ENCODE data around the gene ACIN1.

ACIN1 gene

DNA sequence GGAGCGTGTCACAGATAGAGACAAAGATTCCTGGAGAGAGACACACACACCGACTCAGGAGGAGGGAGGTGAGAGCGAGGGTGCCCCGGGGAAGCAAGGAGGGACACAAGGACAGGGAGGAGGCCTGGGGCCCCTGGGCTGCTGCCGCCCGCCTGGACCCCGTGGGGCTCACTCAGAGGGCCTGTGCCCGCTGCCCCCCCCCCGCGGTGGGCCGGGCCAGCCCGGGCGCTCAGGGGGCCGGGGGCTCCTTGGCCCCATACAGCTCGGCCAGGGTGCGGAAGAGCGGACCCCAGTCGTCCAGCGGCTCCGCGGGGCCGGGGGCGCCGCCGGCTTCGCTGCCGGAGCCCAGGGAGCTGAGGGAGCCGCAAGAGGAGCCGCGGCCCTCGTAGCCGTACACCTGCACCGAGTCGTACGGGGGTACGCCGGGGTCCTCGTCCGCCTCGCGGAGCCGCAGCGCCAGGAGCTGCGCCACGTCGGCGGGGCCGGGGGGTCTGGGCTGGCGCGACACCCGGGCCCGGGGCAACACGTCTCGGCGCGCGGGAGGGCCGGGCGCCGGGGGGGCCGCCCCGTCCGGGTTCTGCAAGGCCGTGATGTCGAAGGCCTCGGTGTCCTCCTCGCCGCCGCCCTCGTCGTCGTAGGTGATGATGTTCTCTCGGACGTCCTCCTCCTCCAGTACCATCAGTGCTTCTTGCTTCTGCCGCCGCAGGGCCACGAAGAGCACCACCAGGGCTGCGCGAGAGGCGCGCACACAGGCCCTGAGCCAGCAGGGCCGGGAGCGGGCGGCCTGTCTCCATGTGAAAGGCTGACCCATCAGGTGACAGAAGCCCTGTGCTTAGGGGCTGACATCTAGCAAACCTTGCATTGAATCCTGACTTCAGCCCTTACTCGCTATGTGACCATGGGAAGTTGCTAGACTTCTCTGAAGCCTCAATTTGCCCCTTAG lies 46.9 kb downstream of the ACIN1 start:
- Mint-ChIP-seq H3K4me3 (no peak overlapping the region), H3K27me3 (peaks cover 14% of the 10 kb centered on the region), H3K9me3 (no peaks in the 10 kb centered on the region), H3K4me1 (ENCODE audit: low read depth) (peaks cover 20% of the 10 kb centered on the region), H3K36me3 (ENCODE audit: low read depth) (no peaks in the 10 kb centered on the region), H3K27ac (peak overlapping the region; percentile 4)
- intact Hi-C loops (cut with micrococcal nuclease), result no loop called here

GRCh38 chr14:23047034-23047634 lies 47.8 kb downstream of the ACIN1 start:
- H3K36me3 Mint-ChIP-seq (ENCODE audit: low read depth), result no peaks in the 10 kb centered on the region
- H3K4me3 Mint-ChIP-seq, result no peak overlapping the region
- peaks cover 18% of the 10 kb centered on the region for H3K27me3 Mint-ChIP-seq
- intact Hi-C loops (cut with micrococcal nuclease), result no loop called here
- peak overlapping the region; percentile 4 for H3K27ac Mint-ChIP-seq
- peaks cover 20% of the 10 kb centered on the region for H3K4me1 Mint-ChIP-seq (ENCODE audit: low read depth)
- H3K9me3 Mint-ChIP-seq, result no peaks in the 10 kb centered on the region

DNA sequence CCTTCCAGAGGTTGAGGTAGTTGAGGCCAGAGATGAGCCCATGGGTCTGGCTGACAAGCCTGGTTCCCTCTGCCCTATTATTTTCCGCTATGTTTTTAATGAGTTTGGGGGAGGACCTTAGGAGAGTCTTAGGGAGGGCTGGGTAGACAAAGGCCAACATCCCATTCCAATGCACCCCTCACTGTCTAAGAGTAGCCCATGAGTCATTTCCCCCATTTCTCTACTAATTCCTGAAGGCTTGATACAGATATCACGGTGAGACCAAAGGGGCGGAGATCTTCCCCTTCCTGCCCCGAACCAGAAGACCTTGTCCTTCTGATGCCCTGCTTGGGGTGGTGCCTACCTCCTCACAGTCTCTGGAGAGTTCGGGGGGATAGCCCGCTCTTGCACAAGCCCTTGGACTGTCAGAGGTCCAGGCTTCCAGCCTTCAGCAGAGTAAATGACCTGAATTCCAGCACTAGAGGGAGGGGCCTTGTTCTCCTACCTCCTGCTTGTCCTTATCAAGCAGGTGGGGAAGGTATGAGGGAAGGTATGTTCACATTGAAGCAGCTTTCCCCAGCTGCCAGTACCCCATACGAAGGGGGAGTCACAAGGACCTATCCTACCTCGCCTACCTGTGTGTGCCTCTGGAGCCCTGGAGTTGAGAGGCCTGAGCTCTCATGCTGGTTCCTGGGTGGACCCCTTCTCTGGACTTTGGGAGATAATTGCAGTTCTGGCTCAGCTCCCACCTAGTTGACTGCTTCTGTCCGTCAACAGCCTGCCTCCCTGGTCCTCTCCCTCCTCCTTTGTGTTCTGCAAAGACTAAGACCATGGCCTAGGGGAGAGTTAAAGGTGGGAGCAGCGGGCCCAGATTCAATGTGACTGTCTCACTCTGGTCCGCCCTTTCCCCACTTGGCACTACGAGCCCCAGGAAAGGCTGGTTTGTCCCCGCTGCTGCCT lies 49.2 kb downstream of the ACIN1 start:
- Mint-ChIP-seq H3K4me1 (ENCODE audit: low read depth) (peaks cover 13% of the 10 kb centered on the region), H3K27ac (peak overlapping the region; percentile 8), H3K36me3 (ENCODE audit: low read depth) (no peaks in the 10 kb centered on the region), H3K27me3 (peaks cover 20% of the 10 kb centered on the region), H3K9me3 (no peaks in the 10 kb centered on the region), H3K4me3 (no peak overlapping the region)
- intact Hi-C loops (cut with micrococcal nuclease), result no loop called here

GRCh38 chr14:23044840-23045239 lies 50.1 kb downstream of the ACIN1 start:
- H3K36me3 Mint-ChIP-seq (ENCODE audit: low read depth), result no peaks in the 10 kb centered on the region
- H3K27me3 Mint-ChIP-seq, result peaks cover 20% of the 10 kb centered on the region
- H3K9me3 Mint-ChIP-seq, result no peaks in the 10 kb centered on the region
- H3K4me1 Mint-ChIP-seq (ENCODE audit: low read depth), result peaks cover 11% of the 10 kb centered on the region
- no peak overlapping the region for H3K4me3 Mint-ChIP-seq
- peak overlapping the region; percentile 8 for H3K27ac Mint-ChIP-seq
- intact Hi-C loops (cut with micrococcal nuclease), result no loop called here

DNA sequence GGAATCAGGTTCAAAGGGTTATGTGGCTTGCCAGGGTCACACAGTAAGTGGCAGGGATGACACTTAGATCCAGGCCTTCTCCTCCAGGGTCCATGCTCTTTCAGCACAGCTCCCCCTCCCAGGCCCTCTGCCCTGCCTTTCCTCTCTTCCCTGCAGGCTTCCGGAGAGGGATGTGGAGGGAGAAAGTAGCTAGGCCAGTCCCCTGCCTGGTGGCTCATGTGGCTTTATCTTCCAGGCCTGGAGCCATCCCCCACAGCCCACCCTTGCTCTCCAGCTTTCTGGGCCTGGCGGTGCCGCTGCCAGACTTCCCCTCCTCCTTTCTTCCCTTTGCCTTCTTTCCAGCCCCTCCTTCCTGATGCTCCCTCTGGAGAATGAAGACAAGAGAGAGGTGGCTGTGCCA lies 51.2 kb downstream of the ACIN1 start:
- H3K4me1 Mint-ChIP-seq (ENCODE audit: low read depth), result peaks cover 11% of the 10 kb centered on the region
- no peak overlapping the region for H3K27ac Mint-ChIP-seq
- H3K27me3 Mint-ChIP-seq, result peaks cover 20% of the 10 kb centered on the region
- intact Hi-C loops (cut with micrococcal nuclease), result no loop called here
- no peaks in the 10 kb centered on the region for H3K36me3 Mint-ChIP-seq (ENCODE audit: low read depth)
- H3K4me3 Mint-ChIP-seq, result no peak overlapping the region
- no peaks in the 10 kb centered on the region for H3K9me3 Mint-ChIP-seq

DNA sequence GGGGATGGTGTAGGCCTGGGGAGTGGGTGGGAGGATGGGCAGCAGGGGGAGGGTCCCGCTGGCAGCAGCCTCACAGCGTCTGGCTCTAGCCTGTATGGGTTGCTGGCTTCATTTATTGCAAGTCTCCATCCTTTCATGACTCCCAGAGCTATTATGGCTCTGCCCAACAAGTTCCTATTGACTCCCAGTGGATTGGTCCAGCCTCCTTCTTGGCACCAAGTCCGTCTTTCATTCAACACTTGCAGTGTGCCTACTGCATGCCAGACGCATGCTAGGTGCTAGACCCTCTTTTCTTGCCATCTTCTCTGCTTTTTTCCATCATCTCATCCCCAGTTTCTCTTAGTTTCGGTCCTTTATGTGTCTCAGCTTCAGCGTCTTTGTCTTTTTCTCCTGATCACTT lies 51.8 kb downstream of the ACIN1 start:
- Mint-ChIP-seq H3K4me3 (no peak overlapping the region), H3K27me3 (peaks cover 18% of the 10 kb centered on the region), H3K27ac (no peak overlapping the region), H3K9me3 (no peaks in the 10 kb centered on the region), H3K36me3 (ENCODE audit: low read depth) (no peaks in the 10 kb centered on the region), H3K4me1 (ENCODE audit: low read depth) (peaks cover 11% of the 10 kb centered on the region)
- intact Hi-C loops (cut with micrococcal nuclease), result no loop called here

GRCh38 chr14:23042162-23042965 lies 52.6 kb downstream of the ACIN1 start, which contains the start of gene PSMB11:
Gene PSMB11 (plus strand): TSS chr14:23042212. CDS start chr14:23042226, 14 bp downstream.
- Mint-ChIP-seq H3K36me3 (ENCODE audit: low read depth) (no peaks in the 10 kb centered on the region), H3K9me3 (no peaks in the 10 kb centered on the region), H3K4me1 (ENCODE audit: low read depth) (peaks cover 11% of the 10 kb centered on the region), H3K27me3 (peaks cover 15% of the 10 kb centered on the region), H3K4me3 (no peak within 1 kb of the TSS), H3K27ac (no peak within 1 kb of the TSS)
- intact Hi-C loops (cut with micrococcal nuclease), result no loop called here

GRCh38 chr14:23041729-23042128 lies 53.2 kb downstream of the ACIN1 start:
- no peak overlapping the region for H3K4me3 Mint-ChIP-seq
- H3K9me3 Mint-ChIP-seq, result no peaks in the 10 kb centered on the region
- H3K36me3 Mint-ChIP-seq (ENCODE audit: low read depth), result no peaks in the 10 kb centered on the region
- H3K27me3 Mint-ChIP-seq, result peaks cover 11% of the 10 kb centered on the region
- peaks cover 11% of the 10 kb centered on the region for H3K4me1 Mint-ChIP-seq (ENCODE audit: low read depth)
- no peak overlapping the region for H3K27ac Mint-ChIP-seq
- intact Hi-C loops (cut with micrococcal nuclease), result no loop called here

- H3K9me3 Mint-ChIP-seq, result no peaks in the 10 kb centered on the region
- H3K4me3 Mint-ChIP-seq, result no peak overlapping the region
- peaks cover 7% of the 10 kb centered on the region for H3K27me3 Mint-ChIP-seq
- H3K27ac Mint-ChIP-seq, result no peak overlapping the region
- intact Hi-C loops (cut with micrococcal nuclease), result no loop called here
- peaks cover 17% of the 10 kb centered on the region for H3K4me1 Mint-ChIP-seq (ENCODE audit: low read depth)
- no peaks in the 10 kb centered on the region for H3K36me3 Mint-ChIP-seq (ENCODE audit: low read depth)
Measured at GRCh38 chr14:23040100-23040499, 54.8 kb downstream of the ACIN1 start.

- H3K27ac Mint-ChIP-seq, result peak overlapping the region; percentile 95
- H3K9me3 Mint-ChIP-seq, result no peaks in the 10 kb centered on the region
- H3K4me3 Mint-ChIP-seq, result peak overlapping the region; percentile 6
- intact Hi-C loops (cut with micrococcal nuclease), result loop anchor here (1.0 kb wide), 1 partner anchor 28 kb away; no protein-coding TSS in a partner anchor
- H3K27me3 Mint-ChIP-seq, result no peaks in the 10 kb centered on the region
- H3K36me3 Mint-ChIP-seq (ENCODE audit: low read depth), result peaks cover 42% of the 10 kb centered on the region
- peaks cover 25% of the 10 kb centered on the region for H3K4me1 Mint-ChIP-seq (ENCODE audit: low read depth)
Measured at GRCh38 chr14:23035303-23036144, 59.4 kb downstream of the ACIN1 start.

DNA sequence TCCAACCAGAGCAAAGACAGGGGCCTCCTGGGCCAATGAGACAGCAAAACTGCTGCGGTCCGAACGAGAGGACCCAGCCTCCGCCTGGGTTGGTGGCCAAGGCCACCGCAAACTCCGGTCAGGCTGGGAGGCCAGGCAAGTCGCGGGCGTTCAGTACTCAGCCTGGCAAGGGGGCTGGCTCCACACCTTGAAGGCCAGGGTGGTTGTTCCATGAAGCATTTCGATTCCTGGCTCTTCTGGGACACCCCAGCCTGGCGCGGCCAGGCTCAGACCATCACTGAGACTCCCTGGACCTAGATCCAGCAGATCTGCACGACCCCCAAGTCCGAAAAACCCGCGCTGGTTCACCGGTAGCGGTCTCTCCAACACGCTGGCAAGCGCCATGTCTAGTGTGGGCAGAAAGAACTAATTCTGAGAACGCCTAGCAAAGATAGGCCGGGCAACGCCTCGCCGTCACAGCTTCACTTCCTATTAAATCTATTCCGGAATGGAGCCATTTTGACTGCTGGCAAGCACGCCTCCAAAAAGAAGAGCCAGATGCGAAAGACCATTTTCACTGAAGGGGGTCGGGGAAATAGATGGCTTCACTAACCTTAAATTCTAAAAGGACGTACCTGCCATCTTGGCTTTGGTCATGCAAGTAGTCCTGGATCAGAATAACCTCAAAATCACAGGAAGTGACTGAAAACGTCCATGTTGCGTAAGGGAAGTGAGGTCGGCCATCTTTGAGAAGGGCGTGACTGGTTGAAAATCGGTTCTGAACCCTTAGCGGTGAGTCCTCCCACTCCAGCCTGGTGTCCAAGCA lies 60.2 kb downstream of the ACIN1 start, which contains the start of gene PSMB5:
PSMB5 (minus strand) TSS at position 403 of the 805 bp plus-strand sequence; CDS start at position 384, 19 bp downstream.
- peaks cover 50% of the 10 kb centered on the region for H3K36me3 Mint-ChIP-seq (ENCODE audit: low read depth)
- no peaks in the 10 kb centered on the region for H3K27me3 Mint-ChIP-seq
- H3K27ac Mint-ChIP-seq, result peak within 1 kb of the TSS; percentile 95
- no peaks in the 10 kb centered on the region for H3K9me3 Mint-ChIP-seq
- peaks cover 25% of the 10 kb centered on the region for H3K4me1 Mint-ChIP-seq (ENCODE audit: low read depth)
- peak within 1 kb of the TSS; percentile 95 for H3K4me3 Mint-ChIP-seq
- intact Hi-C loops (cut with micrococcal nuclease), result loop anchor here (1.0 kb wide), 1 partner anchor 27 kb away; no protein-coding TSS in a partner anchor

Measured in dendritic cell treated with granulocyte-macrophage colony-stimulating factor and Interleukin-4, amounts not matched to agents 40 ng/mL and 50 ng/mL, for 4 days (primary cell).